ENCODE measurements around the gene HIVEP2.

DNA sequence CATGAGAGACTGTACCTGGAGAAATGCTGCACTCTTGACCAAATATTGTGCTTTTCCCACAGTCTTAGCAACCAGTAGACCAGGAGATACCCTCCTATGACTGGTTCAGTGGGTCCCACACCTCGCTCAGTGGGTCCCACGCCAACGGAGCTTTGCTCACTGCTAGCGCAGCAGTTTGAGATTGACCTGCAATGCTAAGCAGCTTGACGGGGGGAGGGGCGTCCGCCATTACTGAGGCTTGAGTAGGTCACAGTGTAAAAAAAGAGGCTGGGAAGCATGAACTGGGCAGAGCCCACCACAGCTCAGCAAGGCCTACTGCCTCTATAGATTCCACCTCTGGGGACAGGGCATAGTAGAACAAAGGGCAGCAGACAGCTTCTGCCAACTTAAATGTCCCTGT is 49.0 kb upstream of the HIVEP2 start:
- TF ChIP-seq, protein P1, sequence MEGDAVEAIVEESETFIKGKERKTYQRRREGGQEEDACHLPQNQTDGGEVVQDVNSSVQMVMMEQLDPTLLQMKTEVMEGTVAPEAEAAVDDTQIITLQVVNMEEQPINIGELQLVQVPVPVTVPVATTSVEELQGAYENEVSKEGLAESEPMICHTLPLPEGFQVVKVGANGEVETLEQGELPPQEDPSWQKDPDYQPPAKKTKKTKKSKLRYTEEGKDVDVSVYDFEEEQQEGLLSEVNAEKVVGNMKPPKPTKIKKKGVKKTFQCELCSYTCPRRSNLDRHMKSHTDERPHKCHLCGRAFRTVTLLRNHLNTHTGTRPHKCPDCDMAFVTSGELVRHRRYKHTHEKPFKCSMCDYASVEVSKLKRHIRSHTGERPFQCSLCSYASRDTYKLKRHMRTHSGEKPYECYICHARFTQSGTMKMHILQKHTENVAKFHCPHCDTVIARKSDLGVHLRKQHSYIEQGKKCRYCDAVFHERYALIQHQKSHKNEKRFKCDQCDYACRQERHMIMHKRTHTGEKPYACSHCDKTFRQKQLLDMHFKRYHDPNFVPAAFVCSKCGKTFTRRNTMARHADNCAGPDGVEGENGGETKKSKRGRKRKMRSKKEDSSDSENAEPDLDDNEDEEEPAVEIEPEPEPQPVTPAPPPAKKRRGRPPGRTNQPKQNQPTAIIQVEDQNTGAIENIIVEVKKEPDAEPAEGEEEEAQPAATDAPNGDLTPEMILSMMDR (IDR thresholded peaks at IDR 0.05): no peak
- TF ChIP-seq HES2 (IDR thresholded peaks at IDR 0.05): no peak
- no peak for TF ChIP-seq RARB (CRISPR knock-in tag; IDR thresholded peaks at IDR 0.05)
- TF ChIP-seq, protein P2, sequence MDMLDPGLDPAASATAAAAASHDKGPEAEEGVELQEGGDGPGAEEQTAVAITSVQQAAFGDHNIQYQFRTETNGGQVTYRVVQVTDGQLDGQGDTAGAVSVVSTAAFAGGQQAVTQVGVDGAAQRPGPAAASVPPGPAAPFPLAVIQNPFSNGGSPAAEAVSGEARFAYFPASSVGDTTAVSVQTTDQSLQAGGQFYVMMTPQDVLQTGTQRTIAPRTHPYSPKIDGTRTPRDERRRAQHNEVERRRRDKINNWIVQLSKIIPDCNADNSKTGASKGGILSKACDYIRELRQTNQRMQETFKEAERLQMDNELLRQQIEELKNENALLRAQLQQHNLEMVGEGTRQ (IDR thresholded peaks at IDR 0.05): no peak
- TF ChIP-seq, protein P3, sequence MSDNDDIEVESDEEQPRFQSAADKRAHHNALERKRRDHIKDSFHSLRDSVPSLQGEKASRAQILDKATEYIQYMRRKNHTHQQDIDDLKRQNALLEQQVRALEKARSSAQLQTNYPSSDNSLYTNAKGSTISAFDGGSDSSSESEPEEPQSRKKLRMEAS (IDR thresholded peaks at IDR 0.05): no peak
- no peak for TF ChIP-seq KDM1A (IDR thresholded peaks at IDR 0.05; ENCODE audit: low read depth)
- TF ChIP-seq POLR2AphosphoS2 (conservative IDR thresholded peaks at IDR 0.05; ENCODE audit: low read length): no peak
- TF ChIP-seq HMGXB4 (CRISPR knock-in tag; IDR thresholded peaks at IDR 0.05; ENCODE audit: borderline replicate concordance): no peak
- TF ChIP-seq RNF2 (IDR thresholded peaks at IDR 0.05; ENCODE audit: borderline replicate concordance, low read depth): no peak
- no peak for TF ChIP-seq MYC (IDR thresholded peaks at IDR 0.05; ENCODE audit: borderline replicate concordance, low read length)
- no peak for TF ChIP-seq SMC3 (IDR thresholded peaks at IDR 0.05)
- TF ChIP-seq POLR2A (IDR thresholded peaks at IDR 0.05; ENCODE audit: low read length): no peak
